Adipocyte (in vitro differentiated cells): ENCODE measurements around the gene FYN.
A peak's percentile ranks its signal among the peaks of the same experiment; 100 is the strongest.

Experiments
- DNase-seq: peaks from one replicate; pipeline ENCODE4 v3.0.0-alpha.2; 2015; ENCODE audit warnings: low read depth
- H3K27me3 ChIP-seq: replicated peaks from 2 replicates; pipeline ENCODE4 v1.7.0; 2013; ENCODE audit warnings: mild to moderate bottlenecking, low read length, moderate library complexity; ENCODE audit not compliant: control insufficient read depth, insufficient read depth
- H3K36me3 ChIP-seq: 2 replicates; pipeline ENCODE4 v1.7.0; 2013; ENCODE audit warnings: low read length, mild to moderate bottlenecking, moderate library complexity; ENCODE audit not compliant: control insufficient read depth, insufficient read depth, severe bottlenecking
- H3K4me1 ChIP-seq: 2 replicates; pipeline ENCODE4 v1.7.0; 2013; ENCODE audit warnings: mild to moderate bottlenecking, low read length, moderate library complexity; ENCODE audit not compliant: control insufficient read depth, insufficient read depth
- H3K4me3 ChIP-seq: 2 replicates; pipeline ENCODE4 v1.7.0; 2013; ENCODE audit warnings: mild to moderate bottlenecking, low read length, moderate library complexity
- H3K9ac ChIP-seq: 2 replicates; pipeline ENCODE4 v1.7.0; 2013; ENCODE audit warnings: mild to moderate bottlenecking, low read length, moderate library complexity
- H3K9me3 ChIP-seq: 2 replicates; pipeline ENCODE4 v1.7.0; 2013; ENCODE audit warnings: mild to moderate bottlenecking, low read length, moderate library complexity; ENCODE audit not compliant: control insufficient read depth

FYN gene

DNA sequence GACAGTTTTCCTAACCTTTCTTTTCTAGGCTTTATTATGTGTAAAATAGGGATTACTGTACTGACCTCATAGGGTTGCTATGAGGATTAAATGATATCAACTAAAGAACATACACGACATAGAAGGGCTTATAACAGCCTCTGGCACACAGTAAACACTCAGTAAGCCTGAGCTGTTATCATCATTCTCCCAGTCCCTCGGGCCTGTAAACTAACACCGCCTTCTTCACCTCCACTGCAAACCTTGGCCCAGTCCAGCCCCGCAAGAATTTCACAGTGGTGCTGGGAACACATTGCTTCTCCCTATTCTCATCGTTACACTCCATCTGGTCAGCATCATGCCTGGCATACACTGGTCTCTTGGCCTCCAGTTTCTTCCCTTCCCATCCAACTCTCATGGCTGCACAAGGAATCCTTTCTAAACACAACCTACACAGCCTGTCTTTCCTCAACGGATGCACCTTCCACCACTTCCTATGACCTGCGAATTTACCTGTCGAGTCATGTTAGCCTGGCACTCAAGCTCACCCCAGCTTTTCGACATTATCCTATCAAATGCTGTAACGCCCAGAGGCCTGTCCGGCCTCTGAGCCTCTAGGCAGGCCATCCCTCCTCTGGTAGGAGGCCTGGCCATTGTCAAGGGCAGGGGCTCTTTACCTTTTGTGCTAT lies 92.1 kb downstream of the FYN start:
- no peaks in the 10 kb centered on the region for H3K27me3 ChIP-seq
- H3K9ac ChIP-seq: peak overlapping the region; percentile 13
- no peaks in the 10 kb centered on the region for H3K9me3 ChIP-seq
- peaks cover 35% of the 10 kb centered on the region for H3K4me1 ChIP-seq
- no peak overlapping the region for H3K4me3 ChIP-seq
- H3K36me3 ChIP-seq: peaks cover 19% of the 10 kb centered on the region
- peak; percentile 71 for DNase-seq

DNA sequence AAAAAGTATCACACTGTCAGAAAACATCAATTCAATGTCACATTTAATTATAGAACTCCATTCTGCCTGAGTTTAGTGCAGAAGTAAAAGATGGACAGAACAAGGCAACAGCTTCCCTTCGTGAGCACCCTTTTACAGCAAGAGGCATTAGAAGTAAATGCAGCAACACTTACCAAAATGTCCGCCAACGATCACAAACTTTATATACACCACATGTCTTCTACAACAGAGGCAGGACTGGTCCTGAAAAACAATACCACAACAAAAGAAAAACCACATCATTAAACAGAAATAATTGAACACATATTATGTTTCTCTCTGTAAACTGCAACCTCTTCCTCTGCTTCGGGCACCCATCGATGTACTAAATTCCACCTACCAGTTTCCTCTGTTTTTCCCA lies 92.9 kb downstream of the FYN start:
- no peak for DNase-seq
- Histone ChIP-seq H3K4me3 (no peak overlapping the region), H3K27me3 (no peaks in the 10 kb centered on the region), H3K4me1 (peaks cover 43% of the 10 kb centered on the region), H3K36me3 (peaks cover 19% of the 10 kb centered on the region), H3K9ac (no peak overlapping the region), H3K9me3 (no peaks in the 10 kb centered on the region)

DNA sequence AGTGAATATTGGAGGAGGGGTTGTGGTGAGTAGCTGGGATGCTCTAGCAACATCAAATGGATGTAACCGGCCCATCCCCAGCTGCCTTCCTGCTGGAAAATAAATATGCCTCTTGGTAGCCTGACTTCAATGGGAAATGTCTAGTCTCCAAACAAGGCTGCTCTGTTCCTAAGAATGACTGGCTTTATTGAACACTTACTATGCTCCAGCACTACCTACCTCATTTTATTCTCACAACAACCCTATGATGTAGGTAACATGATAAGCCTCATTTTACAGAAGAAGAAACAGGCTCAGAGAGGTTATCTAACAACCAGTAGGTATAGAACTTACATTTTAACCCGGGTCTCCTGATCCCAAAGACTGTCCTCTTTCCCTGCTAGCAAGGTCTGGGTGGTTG lies 93.6 kb downstream of the FYN start:
- peaks cover 24% of the 10 kb centered on the region for H3K36me3 ChIP-seq
- H3K4me3 ChIP-seq: no peak overlapping the region
- H3K27me3 ChIP-seq: no peaks in the 10 kb centered on the region
- DNase-seq: no peak
- no peaks in the 10 kb centered on the region for H3K9me3 ChIP-seq
- H3K9ac ChIP-seq: no peak overlapping the region
- peaks cover 49% of the 10 kb centered on the region for H3K4me1 ChIP-seq

DNA sequence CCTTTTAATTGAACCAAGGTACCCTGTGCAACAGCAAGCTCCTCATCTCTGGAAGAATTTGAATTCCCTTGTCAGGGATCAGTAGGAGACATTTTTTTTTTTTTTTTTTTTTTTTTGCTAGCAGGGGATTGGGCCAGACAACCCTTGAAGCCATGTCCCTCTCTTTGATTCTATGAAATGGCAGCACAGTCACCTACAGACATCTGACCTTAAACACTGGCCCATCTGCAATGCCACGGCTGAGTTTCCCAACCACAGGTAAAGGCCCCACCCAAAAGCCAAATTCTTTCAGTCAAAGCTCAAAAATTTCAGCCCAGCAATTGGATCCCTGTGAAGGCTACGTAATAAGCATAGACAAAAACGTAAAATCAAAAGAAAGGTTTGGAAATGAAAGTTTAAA lies 94.2 kb downstream of the FYN start:
- Histone ChIP-seq H3K36me3 (peaks cover 24% of the 10 kb centered on the region), H3K4me3 (no peak overlapping the region), H3K9me3 (no peaks in the 10 kb centered on the region), H3K4me1 (peaks cover 51% of the 10 kb centered on the region), H3K9ac (no peak overlapping the region), H3K27me3 (no peaks in the 10 kb centered on the region)
- no peak for DNase-seq

DNA sequence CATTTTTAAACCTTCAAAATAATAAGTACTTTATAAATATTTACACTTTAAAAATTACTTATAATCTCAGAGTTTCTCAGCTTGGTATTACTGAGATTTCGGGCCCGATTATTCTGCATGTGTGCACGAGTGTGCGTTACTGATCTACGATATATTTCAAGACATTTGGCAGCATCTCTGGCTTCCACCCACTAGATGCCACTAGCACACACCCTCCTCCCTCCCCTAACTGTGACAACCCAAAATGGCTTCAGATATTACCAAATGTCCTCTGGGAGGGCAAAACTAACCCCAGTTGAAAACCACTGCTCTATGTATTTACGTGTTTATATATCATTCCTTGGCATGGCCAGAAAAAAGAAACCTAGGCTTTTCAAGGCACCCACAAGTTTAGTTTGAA lies 95.9 kb downstream of the FYN start:
- Histone ChIP-seq H3K4me1 (peaks cover 52% of the 10 kb centered on the region), H3K9me3 (no peaks in the 10 kb centered on the region), H3K27me3 (no peaks in the 10 kb centered on the region), H3K4me3 (no peak overlapping the region), H3K9ac (peak overlapping the region; percentile 60), H3K36me3 (peaks cover 17% of the 10 kb centered on the region)
- no peak for DNase-seq

DNA sequence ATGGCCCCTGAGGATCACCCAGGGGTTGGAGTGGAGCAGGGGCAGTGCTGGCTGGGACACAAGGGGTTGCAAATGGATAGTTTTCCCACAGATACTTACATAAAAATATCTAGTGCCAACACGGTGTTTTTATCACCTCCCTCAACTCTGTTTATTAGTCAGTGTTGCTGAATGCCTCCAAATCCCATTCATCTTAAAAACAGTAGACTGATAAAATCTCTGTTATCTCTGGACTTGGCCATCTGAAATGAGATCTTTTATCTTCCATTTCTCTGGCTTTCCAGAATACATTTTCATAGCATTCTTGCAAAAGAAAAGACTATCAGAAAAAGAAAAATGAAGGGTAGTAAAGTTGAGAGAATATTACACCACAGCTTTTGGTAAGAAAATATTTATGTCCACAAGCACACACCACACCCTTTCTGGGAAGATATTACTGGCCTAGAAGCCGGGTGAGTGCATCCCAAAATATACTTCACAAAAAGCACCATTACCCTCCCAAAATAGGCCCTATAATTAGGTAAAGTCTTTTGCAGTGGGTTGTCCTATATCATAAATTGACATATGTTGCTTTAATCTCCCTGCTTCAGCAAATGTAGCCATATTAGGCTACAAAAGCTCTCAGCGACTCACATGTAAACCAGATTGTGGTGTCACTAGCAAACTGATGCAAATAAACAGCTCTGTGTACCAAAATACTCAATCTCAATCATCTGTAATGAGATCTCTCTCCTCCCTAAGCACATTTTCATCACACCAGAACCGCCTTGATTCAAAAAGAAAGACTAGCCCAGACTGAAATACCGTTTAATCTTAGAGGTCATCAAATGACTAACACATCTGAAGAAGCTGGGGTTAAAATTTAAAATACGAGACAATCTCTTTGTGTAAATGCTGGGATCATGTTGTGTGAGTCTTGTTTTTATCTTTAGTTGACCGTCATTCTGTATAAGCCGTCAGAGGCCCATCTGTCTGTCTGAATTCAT lies 96.7 kb downstream of the FYN start:
- DNase-seq: peak; percentile 32
- Histone ChIP-seq H3K27me3 (no peaks in the 10 kb centered on the region), H3K4me1 (peaks cover 52% of the 10 kb centered on the region), H3K9me3 (no peaks in the 10 kb centered on the region), H3K36me3 (peaks cover 19% of the 10 kb centered on the region), H3K9ac (peak overlapping the region; percentile 60), H3K4me3 (peak overlapping the region; percentile 23)

DNA sequence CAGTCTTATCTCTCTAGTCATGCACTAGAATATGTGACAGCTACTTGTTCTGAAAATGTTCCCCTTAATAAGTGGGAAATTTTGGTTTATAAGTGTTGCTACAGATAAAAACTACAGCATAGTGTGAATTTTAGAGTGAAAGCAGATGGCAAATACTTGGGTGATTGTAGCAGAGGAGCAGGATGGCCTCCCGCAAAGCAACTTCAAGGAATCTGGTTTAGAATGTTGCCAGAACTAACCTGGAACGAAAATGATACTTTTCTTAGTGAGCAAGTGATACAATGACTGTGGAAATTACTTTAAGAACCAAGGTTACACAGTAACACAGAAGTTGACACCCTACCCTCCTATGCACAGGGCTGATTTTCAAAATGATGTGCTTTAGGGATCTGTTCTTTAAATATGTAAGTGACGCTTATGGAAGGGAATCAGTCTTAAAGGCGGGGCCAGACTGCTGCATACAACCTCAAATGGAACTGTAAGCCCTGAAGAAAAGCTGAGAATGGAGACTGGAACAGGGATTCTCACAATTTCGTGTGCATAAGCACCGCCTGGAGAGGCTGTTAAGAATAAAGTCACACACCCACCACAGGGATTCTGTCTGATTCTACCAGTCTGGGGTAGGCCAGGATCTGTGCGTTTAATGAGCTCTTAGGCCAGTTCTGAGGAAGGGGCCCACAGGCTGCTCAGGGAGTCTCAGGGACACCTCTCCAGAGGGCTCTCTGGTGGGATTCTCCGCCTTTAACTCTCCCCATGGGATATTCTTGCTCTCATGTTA lies 97.9 kb downstream of the FYN start:
- Histone ChIP-seq H3K9ac (peak overlapping the region; percentile 60), H3K4me1 (peaks cover 41% of the 10 kb centered on the region), H3K4me3 (no peak overlapping the region), H3K9me3 (no peaks in the 10 kb centered on the region), H3K36me3 (peaks cover 26% of the 10 kb centered on the region), H3K27me3 (no peaks in the 10 kb centered on the region)
- no peak for DNase-seq

DNA sequence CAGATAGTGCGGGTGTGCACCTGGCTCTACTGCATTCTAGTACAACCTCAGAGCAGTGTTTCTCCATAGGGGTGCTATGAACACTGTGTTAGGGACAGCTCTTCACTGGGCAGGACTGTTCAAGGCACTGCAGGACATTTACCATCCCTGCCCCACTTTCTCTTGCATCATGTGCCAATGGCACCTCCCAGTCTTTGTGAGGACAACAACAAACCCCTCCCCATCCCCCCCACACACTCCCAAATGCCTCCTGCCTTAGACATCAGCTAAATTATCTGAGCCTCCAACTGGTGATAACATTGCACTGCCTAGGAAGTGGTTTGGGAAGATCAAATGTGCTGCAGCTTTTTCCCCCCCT lies 98.9 kb downstream of the FYN start:
- Histone ChIP-seq H3K36me3 (peaks cover 23% of the 10 kb centered on the region), H3K4me3 (no peak overlapping the region), H3K9me3 (no peaks in the 10 kb centered on the region), H3K4me1 (peaks cover 45% of the 10 kb centered on the region), H3K27me3 (no peaks in the 10 kb centered on the region), H3K9ac (no peak overlapping the region)
- no peak for DNase-seq

DNA sequence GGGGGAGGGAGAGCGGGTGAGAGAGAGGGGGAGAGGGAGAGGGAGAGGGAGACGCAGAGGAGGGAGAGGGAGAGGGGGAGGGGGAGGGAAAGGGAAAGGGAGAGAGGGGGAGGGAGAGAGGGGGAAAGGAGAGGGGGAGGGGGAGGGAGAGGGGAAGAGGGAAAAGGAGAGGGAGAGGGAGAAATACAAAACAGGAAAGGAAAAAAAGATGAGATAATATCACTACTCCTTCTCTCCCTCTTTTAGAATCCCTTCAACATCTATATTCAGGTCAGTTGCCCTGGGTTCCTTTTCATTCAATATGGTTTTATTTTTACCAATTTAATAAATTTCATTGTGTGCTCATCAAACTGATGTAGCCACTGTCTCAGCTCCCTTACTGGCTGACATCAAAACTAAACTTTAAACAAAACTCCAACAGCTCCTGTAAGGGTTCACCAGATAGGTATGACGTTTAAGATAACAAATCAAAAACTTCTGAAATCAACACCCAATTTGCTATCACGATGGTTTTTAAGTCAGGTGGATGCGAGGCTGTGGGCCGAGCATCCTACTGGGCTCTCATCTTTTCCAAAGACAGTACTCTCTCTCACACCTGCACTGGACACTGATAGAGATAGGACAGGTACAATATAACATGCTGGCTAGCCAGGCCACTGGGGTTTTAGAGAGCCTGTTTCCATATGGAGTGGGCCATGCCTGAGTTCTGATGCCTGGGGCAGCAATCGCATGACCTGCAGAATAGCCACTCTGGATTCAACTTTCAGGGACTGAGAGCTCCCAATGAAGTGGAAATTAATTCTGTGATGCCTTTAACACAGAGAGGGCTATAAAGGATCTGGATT lies 99.5 kb downstream of the FYN start:
- H3K4me3 ChIP-seq: no peak overlapping the region
- peaks cover 51% of the 10 kb centered on the region for H3K4me1 ChIP-seq
- H3K9me3 ChIP-seq: no peaks in the 10 kb centered on the region
- DNase-seq: no peak
- peaks cover 22% of the 10 kb centered on the region for H3K36me3 ChIP-seq
- no peaks in the 10 kb centered on the region for H3K27me3 ChIP-seq
- no peak overlapping the region for H3K9ac ChIP-seq

DNA sequence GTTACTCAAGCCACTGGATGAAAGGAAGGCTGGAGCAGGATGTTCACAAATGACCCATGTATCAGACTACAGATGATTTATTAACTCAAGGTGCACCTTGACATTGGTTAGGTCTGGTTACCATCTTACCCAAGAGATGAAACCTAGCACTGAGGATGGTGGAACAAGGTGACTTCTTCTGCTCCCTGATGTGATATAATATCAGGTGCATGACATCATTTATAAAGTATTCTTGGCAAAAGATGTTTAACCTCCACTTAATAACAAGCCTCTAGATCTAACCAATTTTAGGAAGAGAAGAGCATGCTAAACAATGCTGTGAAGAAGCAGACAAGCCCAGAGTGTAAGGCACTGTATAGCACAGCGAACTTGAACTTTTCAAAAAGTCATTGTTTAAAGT lies 100.9 kb downstream of the FYN start:
- Histone ChIP-seq H3K27me3 (no peaks in the 10 kb centered on the region), H3K4me1 (peaks cover 52% of the 10 kb centered on the region), H3K9ac (no peak overlapping the region), H3K4me3 (no peak overlapping the region), H3K36me3 (peaks cover 15% of the 10 kb centered on the region), H3K9me3 (no peaks in the 10 kb centered on the region)
- no peak for DNase-seq
